Measurements from ENCODE around the gene SLC35A2. TPM values are rescaled to one million over a fixed set of nuclear protein-coding genes. Genes with fewer than 3 reads are reported as not detected.
A peak's percentile ranks its signal among the peaks of the same experiment; 100 is the strongest.

SLC35A2 gene
- total and polyA plus RNA-seq, 2 of the 4 experiments (the other 2 are of a cell fraction), result 10.8 to 48.3 TPM

- Histone ChIP-seq H3K4ac (ENCODE audit: low read depth, low read length) (no peak overlapping the region), H3K9ac (ENCODE audit: low read depth, low read length) (no peak overlapping the region), H4K8ac (ENCODE audit: low read depth in 2 of 2, low read length in 2 of 2) (no peak overlapping the region), H3K4me1 (ENCODE audit: control insufficient read depth, insufficient read depth, low read length) (peaks cover 3% of the 10 kb centered on the region; the same call in 1 of the 2 replicates), H2BK120ac (ENCODE audit: low read depth, low read length) (no peak overlapping the region), H2AK5ac (ENCODE audit: low read depth, low read length) (no peak overlapping the region), H2AK9ac (replicated peaks; ENCODE audit: low read depth, low read length, poor library complexity) (peak overlapping the region; percentile 16), H2BK15ac (ENCODE audit: low read depth, low read length) (no peak overlapping the region), H2BK20ac (ENCODE audit: low read depth, low read length) (no peak overlapping the region), H3K23ac (ENCODE audit: low read depth, low read length) (no peak overlapping the region), H3K14ac (replicated peaks; ENCODE audit: low read depth, low read length) (no peak overlapping the region), H4K20me1 (ENCODE audit: insufficient read depth, low read length) (peaks cover 16% of the 10 kb centered on the region; the same call in 1 of the 2 replicates), H4K5ac (ENCODE audit: low read depth, low read length) (no peak overlapping the region), H4K91ac (ENCODE audit: insufficient read depth, low read depth, low read length) (no peak overlapping the region), H3K9me3 (ENCODE audit: control insufficient read depth, insufficient read depth, low read length) (no peaks in the 10 kb centered on the region; the same call in 1 of the 2 replicates), H3K79me1 (ENCODE audit: low read depth in 1 of 2, low read length in 2 of 2) (peaks cover 2 to 8% of the 10 kb centered on the region in 2 experiments; a peak in 3 of 4 replicates), H3K4me3 (ENCODE audit: insufficient read depth, low read depth, low read length) (no peak overlapping the region), H3K27me3 (ENCODE audit: control insufficient read depth, insufficient read depth, low read length) (no peaks in the 10 kb centered on the region), H3K4me2 (ENCODE audit: low read depth, low read length) (no peak overlapping the region), H3K36me3 (ENCODE audit: control insufficient read depth, insufficient read depth, low read length) (peaks cover 26% of the 10 kb centered on the region), H2AFZ (replicated peaks; ENCODE audit: low read length, poor library complexity) (no peak overlapping the region), H3K18ac (ENCODE audit: low read depth, low read length) (no peak overlapping the region), H3K56ac (ENCODE audit: extremely low read depth, insufficient read depth, low read length) (no peak overlapping the region), H2BK5ac (ENCODE audit: low read depth, low read length, poor library complexity, severe bottlenecking) (no peak overlapping the region), H3K27ac (ENCODE audit: insufficient read depth, low read length) (no peak overlapping the region), H3K9me1 (ENCODE audit: insufficient read depth, low read length) (no peaks in the 10 kb centered on the region; the same call in 1 of the 2 replicates)
- dilution Hi-C loops (cut with HindIII; ENCODE audit: low sequenced_read_pairs, unreplicated experiment) (no loop called here), intact Hi-C loops (cut with micrococcal nuclease) (no loop called here), in situ Hi-C loops (cut with MboI; ENCODE audit: low sequenced_read_pairs) (no loop called here)
- DNase-seq, result no peak
- ChIA-PET CTCF (no interaction called here), POLR2A (ENCODE audit: unreplicated experiment) (no interaction called here)
- BruUV-seq (replicated peaks), result no TSS peak
- 81% methylated on average over 6 of the region's 13 CpGs; no CpG with 5 or more reads in 1 of the 2 experiments for WGBS, 2 experiments (ENCODE audit: extremely low coverage in 2 of 2, insufficient read length in 1 of 2)
- ATAC-seq (ENCODE audit: low read depth), result no peak
- TF ChIP-seq CHD1 (IDR thresholded peaks at IDR 0.05; ENCODE audit: low read depth, low read length), result no peak
- no peak for TF ChIP-seq RAD21 (IDR thresholded peaks at IDR 0.05; ENCODE audit: low read length)
- no peak for TF ChIP-seq ELK1 (IDR thresholded peaks at IDR 0.05; ENCODE audit: borderline replicate concordance, low read depth, low read length)
- TF ChIP-seq RFX5 (IDR thresholded peaks at IDR 0.05; ENCODE audit: low read depth, low read length), result no peak
- no peak for TF ChIP-seq MXI1 (IDR thresholded peaks at IDR 0.05; ENCODE audit: borderline replicate concordance, low read depth, low read length)
- TF ChIP-seq MAZ (IDR thresholded peaks at IDR 0.05; ENCODE audit: borderline replicate concordance, low read depth, low read length), result no peak
- no peak for TF ChIP-seq NFE2L2 (IDR thresholded peaks at IDR 0.05; ENCODE audit: low read depth, low read length)
- TF ChIP-seq CTCF (conservative IDR thresholded peaks at IDR 0.05; ENCODE audit: low read depth, low read length), result no peak
- no peak for TF ChIP-seq CEBPB (IDR thresholded peaks at IDR 0.05; ENCODE audit: low read depth, low read length)
- TF ChIP-seq MAFK (IDR thresholded peaks at IDR 0.05; ENCODE audit: low read depth, low read length), result no peak
- TF ChIP-seq SMC3 (IDR thresholded peaks at IDR 0.05; ENCODE audit: low read depth, low read length), result no peak
- no peak for TF ChIP-seq USF2 (IDR thresholded peaks at IDR 0.05; ENCODE audit: low read depth, low read length)
- no peak for TF ChIP-seq POLR2A (IDR thresholded peaks at IDR 0.05; ENCODE audit: low read depth, low read length)
- no peak for TF ChIP-seq RCOR1 (IDR thresholded peaks at IDR 0.05; ENCODE audit: insufficient replicate concordance, low read length)
- no peak for TF ChIP-seq FOS (IDR thresholded peaks at IDR 0.05; ENCODE audit: low read depth, low read length)
- no peak for TF ChIP-seq BHLHE40 (IDR thresholded peaks at IDR 0.05; ENCODE audit: low read depth, low read length)
Measured at GRCh38 chrX:48923771-48924170, 12.3 kb upstream of the SLC35A2 start.

Measured in IMR-90 (cell line).